Activated CD8-positive, alpha-beta memory T cell treated with anti-CD3 and anti-CD28 coated beads for 4 hours (primary cell): Measurements from ENCODE around the gene RANGAP1.

Experiments
- DNase-seq, 2 donors: peaks; one replicate each; pipeline ENCODE4 v3.0.0-alpha.2; 2020; ENCODE audit warnings: low read depth in 2 of 2

The RANGAP1 gene

GRCh38 chr22:41237036-41237706 lies 48.8 kb downstream of the RANGAP1 start:
- no peak for DNase-seq

GRCh38 chr22:41234815-41235695 lies 50.9 kb downstream of the RANGAP1 start:
- DNase-seq: no peak

- no peak for DNase-seq
Observed at GRCh38 chr22:41231369-41231768, 54.6 kb downstream of the RANGAP1 start.

- DNase-seq: no peak
Observed at GRCh38 chr22:41230401-41230785, 55.6 kb downstream of the RANGAP1 start.

- DNase-seq: no peak
Observed at GRCh38 chr22:41229730-41230400, 56.1 kb downstream of the RANGAP1 start.

- no peak for DNase-seq
Observed at GRCh38 chr22:41229215-41229614, 56.8 kb downstream of the RANGAP1 start.

- DNase-seq: no peak
Observed at GRCh38 chr22:41226723-41227655, 59.0 kb downstream of the RANGAP1 start.

- no peak for DNase-seq
Observed at GRCh38 chr22:41223535-41223934, 62.5 kb downstream of the RANGAP1 start.

GRCh38 chr22:41222846-41223507 lies 63.0 kb downstream of the RANGAP1 start:
- no peak for DNase-seq

- no peak for DNase-seq
Observed at GRCh38 chr22:41217553-41218157, 68.3 kb downstream of the RANGAP1 start.

GRCh38 chr22:41216984-41217383 lies 69.0 kb downstream of the RANGAP1 start:
- no peak for DNase-seq

- no peak for DNase-seq
Observed at GRCh38 chr22:41215926-41216325, 70.1 kb downstream of the RANGAP1 start.

- DNase-seq: no peak
Observed at GRCh38 chr22:41215409-41215808, 70.6 kb downstream of the RANGAP1 start.

- DNase-seq: no peak
Observed at GRCh38 chr22:41206719-41207118, 79.3 kb downstream of the RANGAP1 start.

GRCh38 chr22:41204992-41205900 lies 80.7 kb downstream of the RANGAP1 start, which contains the start of gene L3MBTL2:
Gene L3MBTL2 (plus strand): TSS chr22:41205312. CDS start chr22:41205363, 51 bp downstream.
- peak; percentile 97 to 98 for DNase-seq

- no peak for DNase-seq
Observed at GRCh38 chr22:41204066-41204465, 81.9 kb downstream of the RANGAP1 start.

- no peak for DNase-seq
Observed at GRCh38 chr22:41203118-41203517, 82.9 kb downstream of the RANGAP1 start.

- no peak for DNase-seq
Observed at GRCh38 chr22:41201141-41201540, 84.8 kb downstream of the RANGAP1 start.

GRCh38 chr22:41198027-41198580 lies 87.9 kb downstream of the RANGAP1 start:
- DNase-seq: no peak
